NCI-H1417 (cell line): Measurements from ENCODE around the gene NRXN3.
"Not testable (repeated sequence)": the region's sequence is repeated elsewhere in the genome, so short reads cannot be mapped to it uniquely, and the experiment has no call there.

Experiments used
- DNase-seq, 3 experiments: peaks; one replicate each; lab custom pipeline; 2025; lab: John Stamatoyannopoulos, UW

The NRXN3 gene

GRCh38 chr14:78403278-78403815 lies 233.2 kb downstream of the NRXN3 start:
- DNase-seq = no peak

GRCh38 chr14:78405079-78405856 lies 235.1 kb downstream of the NRXN3 start:
- peak in 2 of 3 experiments; percentile 23 to 68 for DNase-seq

- no peak for DNase-seq
Measured at GRCh38 chr14:78412475-78412874, 242.3 kb downstream of the NRXN3 start.

- no peak for DNase-seq
Measured at GRCh38 chr14:78414172-78414571, 244.0 kb downstream of the NRXN3 start.

GRCh38 chr14:78417532-78417931 lies 247.4 kb downstream of the NRXN3 start:
- DNase-seq = no peak

- DNase-seq = no peak
Measured at GRCh38 chr14:78424311-78424710, 254.1 kb downstream of the NRXN3 start.

GRCh38 chr14:78425330-78425729 lies 255.2 kb downstream of the NRXN3 start:
- no peak for DNase-seq

GRCh38 chr14:78425782-78426181 lies 255.6 kb downstream of the NRXN3 start:
- no peak for DNase-seq

GRCh38 chr14:78432046-78432445 lies 261.9 kb downstream of the NRXN3 start:
- no peak for DNase-seq

GRCh38 chr14:78437448-78437847 lies 267.3 kb downstream of the NRXN3 start:
- DNase-seq = not testable (repeated sequence)

- peak in 2 of 3 experiments; percentile 22 to 56 for DNase-seq
Measured at GRCh38 chr14:78440356-78440894, 270.3 kb downstream of the NRXN3 start.

- DNase-seq = no peak
Measured at GRCh38 chr14:78443834-78444233, 273.7 kb downstream of the NRXN3 start.

- DNase-seq = no peak
Measured at GRCh38 chr14:78445275-78445674, 275.1 kb downstream of the NRXN3 start.

GRCh38 chr14:78446807-78447206 lies 276.6 kb downstream of the NRXN3 start:
- DNase-seq = no peak

GRCh38 chr14:78448164-78449094 lies 278.3 kb downstream of the NRXN3 start:
- DNase-seq = peak; percentile 61 to 86 (median 86)

GRCh38 chr14:78450669-78451318 lies 280.6 kb downstream of the NRXN3 start:
- no peak for DNase-seq

GRCh38 chr14:78451319-78451695 lies 281.1 kb downstream of the NRXN3 start:
- no peak for DNase-seq

GRCh38 chr14:78455896-78456435 lies 285.8 kb downstream of the NRXN3 start:
- no peak for DNase-seq

GRCh38 chr14:78469947-78470346 lies 299.8 kb downstream of the NRXN3 start:
- peak in 1 of 3 experiments; percentile 75 for DNase-seq

- DNase-seq = no peak
Measured at GRCh38 chr14:78479127-78479780, 309.1 kb downstream of the NRXN3 start.

- peak in 1 of 3 experiments; percentile 33 for DNase-seq
Measured at GRCh38 chr14:78484028-78484427, 313.9 kb downstream of the NRXN3 start.
